AG09319 (cell line): ENCODE data around the gene TBX2.

Source experiments
- DNase-seq: peaks from one replicate; pipeline ENCODE4 v3.0.0-alpha.2; 2010; ENCODE audit warnings: low read depth; ENCODE audit errors: extremely low read depth
- TF ChIP-seq, protein P1 (sequence below): IDR thresholded peaks from 2 replicates; pipeline ENCODE4 v1.5.1; 2011; ENCODE audit warnings: low read depth, mild to moderate bottlenecking, inconsistent platforms, low read length, moderate library complexity

Gene TBX2

DNA sequence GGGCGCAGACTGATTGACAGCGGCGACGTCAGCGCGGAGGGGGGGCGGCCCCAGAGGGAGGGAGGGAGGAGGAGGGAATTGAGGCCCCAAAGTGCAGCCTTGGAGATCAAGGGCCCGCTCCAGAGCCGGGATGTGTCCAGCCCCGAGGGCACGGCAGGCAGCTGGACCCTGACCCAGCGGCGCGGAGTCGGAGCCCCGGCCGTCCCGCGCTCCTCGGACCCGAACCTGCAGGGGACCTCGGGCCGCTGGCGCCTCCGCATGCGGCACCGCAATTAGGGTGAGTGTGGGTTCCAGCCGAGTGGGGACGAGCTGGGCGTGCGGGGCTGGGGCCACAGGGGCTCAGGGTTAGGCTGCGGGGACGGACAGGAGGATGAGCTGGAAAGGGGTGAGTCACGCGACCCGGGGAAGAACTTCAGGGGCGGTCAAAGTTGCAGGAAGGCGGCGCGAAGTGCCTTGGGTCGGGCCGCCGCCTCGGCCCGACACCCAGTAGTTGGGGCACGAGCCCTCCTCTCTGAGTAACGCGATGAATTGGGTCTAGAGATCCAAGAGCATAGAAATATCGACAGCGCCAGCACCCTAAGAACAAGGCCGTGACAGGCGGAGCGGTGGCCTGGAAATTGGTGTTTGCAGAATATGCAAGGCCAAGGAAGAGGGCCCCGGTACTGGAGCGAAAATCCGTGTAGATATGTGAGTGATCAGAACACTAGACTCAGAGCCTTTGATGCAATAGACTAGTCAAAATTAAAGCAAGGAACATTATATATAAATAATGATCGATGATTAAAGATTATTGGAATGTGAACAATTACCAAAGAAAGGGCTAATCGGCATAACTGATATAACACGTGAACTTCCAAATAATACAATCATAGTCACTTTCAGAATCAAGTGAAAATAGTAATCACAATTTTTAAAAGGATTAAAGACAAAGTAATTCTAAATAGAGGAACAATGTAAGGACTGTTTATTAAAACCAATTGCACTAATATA lies 53.0 kb downstream of the TBX2 start, which contains the start of gene TBX4:
TBX4 (plus strand) TSS at position 122 of the 990 bp plus-strand sequence. CDS start 4,069 bp downstream, outside the sequence.
- TF ChIP-seq, protein P1, sequence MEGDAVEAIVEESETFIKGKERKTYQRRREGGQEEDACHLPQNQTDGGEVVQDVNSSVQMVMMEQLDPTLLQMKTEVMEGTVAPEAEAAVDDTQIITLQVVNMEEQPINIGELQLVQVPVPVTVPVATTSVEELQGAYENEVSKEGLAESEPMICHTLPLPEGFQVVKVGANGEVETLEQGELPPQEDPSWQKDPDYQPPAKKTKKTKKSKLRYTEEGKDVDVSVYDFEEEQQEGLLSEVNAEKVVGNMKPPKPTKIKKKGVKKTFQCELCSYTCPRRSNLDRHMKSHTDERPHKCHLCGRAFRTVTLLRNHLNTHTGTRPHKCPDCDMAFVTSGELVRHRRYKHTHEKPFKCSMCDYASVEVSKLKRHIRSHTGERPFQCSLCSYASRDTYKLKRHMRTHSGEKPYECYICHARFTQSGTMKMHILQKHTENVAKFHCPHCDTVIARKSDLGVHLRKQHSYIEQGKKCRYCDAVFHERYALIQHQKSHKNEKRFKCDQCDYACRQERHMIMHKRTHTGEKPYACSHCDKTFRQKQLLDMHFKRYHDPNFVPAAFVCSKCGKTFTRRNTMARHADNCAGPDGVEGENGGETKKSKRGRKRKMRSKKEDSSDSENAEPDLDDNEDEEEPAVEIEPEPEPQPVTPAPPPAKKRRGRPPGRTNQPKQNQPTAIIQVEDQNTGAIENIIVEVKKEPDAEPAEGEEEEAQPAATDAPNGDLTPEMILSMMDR = no peak
- no peak for DNase-seq

DNA sequence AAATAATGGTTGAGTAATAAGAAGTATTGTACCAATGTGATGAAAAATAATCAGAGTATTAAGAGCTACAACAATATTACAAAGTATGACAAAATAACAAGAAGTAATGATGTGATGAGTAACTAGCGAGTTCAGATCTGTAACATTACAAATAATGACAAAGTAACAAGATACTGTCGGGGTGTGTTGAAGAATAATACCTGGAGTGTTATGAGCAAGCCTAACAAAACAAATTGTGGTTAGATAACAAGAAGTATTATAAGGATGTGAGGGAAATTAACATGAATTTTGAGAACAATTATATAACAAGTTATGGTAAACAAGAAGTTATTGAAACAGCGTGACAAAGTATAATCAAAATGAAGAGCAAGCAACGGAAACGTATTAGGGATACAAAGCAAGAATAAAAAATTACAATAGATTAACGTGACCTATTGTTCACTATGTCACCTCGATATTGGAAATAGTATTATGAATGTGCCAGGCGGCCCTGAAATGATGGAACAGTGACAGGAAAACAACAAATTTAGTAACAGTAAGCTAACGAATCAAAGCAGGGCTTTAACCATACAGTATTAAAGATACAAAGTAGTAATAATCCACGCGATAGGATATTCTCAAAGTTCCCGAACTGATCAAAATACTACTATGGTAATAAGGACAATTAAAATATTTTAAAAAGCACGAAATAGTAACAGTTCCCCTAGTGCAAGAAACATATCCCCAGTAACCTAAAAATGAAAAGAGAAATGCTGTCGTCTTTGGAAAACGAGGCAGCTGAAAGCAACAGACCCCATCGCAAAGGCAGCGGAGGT lies 54.1 kb downstream of the TBX2 start:
- TF ChIP-seq, protein P1 = no peak
- DNase-seq = no peak

DNA sequence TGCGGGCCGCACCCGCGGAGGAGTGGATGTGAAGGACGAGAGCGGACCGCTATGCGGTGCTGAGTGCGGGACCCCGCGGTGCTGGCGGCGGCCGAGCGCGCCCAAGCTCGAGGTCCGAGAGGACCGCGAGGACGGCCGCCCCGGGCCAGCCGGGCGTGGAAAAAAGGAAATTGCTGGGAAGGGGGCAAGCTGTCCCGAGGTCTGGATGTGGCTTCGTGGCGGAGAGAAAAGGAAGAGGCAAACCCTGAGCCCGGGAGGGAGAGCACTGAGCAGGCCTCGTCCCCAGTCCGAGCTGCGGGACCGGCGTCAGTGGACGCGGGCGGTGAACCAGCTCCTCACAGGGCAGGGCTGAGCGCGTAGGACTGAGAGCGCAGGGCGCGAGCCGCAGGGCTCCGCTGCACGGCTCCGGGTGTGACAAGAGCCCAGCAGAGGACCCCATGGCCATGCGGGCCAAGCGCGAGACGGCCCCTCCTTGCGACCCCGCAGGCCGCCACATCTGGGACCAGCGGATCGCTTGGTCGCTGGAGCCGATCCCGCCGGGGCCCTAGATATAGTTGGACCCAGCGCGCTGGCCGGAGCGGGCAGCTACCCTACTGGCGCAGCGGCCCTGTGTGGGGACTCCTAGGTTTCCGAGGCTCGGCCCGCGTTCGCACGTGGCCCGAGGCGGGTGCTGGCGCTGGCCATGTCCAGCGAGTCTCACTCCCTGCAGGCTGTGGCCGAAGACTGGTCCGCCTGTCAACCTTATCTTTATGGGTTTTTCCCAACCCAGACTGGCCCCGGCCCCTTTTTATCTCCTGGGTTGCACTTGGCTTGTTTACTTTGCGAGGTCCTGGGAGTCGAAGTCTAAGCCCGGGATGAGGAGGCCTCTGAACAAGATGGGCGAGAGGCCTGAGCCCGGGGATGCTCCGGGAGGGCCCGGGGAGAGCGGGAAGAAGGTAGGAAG lies 55.0 kb downstream of the TBX2 start:
- DNase-seq = no peak
- TF ChIP-seq, protein P1 = no peak

DNA sequence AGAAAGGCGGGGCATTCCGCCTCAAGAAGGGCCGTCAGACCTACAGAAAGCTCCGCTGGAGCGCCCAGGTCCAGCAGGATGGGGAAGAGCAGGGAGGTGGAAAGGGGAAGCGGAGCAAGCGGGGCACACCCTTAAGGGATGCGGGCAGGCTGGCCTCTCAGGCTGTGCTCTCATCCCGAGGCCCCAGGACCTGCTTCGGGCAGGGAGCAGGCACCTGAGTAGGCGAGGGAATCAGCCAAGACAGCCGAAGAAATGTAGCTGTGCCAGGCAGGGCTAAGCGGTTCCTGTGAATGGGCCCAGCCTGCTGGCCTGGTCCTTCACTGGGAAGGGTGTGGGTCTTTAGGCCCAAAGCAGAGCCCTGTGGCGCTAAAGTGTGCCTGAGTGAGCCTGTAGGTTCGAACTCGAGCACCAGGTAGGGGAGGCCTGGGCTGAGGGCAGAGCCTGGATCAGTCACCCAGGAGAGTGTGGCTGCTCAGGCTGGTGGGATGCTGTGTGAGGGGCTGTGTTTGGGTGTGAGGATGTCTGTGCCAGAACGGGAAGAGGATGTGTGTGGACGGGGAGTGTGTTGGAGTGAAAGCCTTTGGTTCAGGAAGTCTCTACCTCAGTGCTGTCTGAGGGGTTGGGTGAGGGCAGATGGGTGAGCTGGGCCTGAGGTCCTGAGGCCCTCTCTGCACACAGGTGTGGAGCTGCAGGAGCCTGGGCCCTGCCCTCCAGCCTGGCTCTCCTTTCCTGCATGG lies 55.8 kb downstream of the TBX2 start:
- TF ChIP-seq, protein P1 = no peak
- DNase-seq = no peak

DNA sequence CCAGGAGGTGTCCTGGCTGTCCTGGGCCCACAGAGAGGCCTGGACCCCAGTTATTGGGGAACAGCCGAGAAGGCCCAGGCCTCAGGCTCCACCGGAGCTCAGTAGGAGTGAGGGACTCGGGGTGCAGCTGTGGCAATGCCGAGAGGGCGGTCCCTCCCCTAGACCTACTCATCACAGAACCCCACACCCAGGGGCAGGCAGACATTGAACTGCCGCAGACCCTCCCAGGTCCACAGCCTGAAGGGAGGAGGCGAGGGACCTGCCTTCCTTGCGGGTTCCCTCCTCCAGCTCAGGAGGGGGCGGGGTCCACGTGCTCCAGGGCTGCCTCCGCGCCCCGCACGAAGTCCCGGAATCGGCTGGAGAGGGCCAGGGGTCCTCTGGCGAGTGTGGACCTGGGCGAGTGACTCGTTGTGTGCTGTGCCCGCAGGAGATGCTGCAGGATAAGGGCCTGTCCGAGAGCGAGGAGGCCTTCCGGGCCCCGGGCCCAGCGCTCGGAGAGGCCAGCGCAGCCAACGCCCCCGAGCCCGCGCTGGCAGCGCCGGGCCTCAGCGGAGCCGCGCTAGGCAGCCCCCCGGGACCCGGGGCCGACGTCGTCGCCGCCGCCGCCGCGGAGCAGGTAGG lies 56.5 kb downstream of the TBX2 start:
- no peak for DNase-seq
- TF ChIP-seq, protein P1 = no peak
